NOMO-1 treated with dmso at 0.1 percent for 144 hours (cell line): Measurements from ENCODE around the gene CISTR.
"Not testable (repeated sequence)": the region's sequence is repeated elsewhere in the genome, so short reads cannot be mapped to it uniquely, and the experiment has no call there.

Experiments used
- DNase-seq: peaks from one replicate; lab custom pipeline; 2025; ENCODE audit not compliant: unreplicated experiment; lab: John Stamatoyannopoulos, UW

CISTR gene

DNA sequence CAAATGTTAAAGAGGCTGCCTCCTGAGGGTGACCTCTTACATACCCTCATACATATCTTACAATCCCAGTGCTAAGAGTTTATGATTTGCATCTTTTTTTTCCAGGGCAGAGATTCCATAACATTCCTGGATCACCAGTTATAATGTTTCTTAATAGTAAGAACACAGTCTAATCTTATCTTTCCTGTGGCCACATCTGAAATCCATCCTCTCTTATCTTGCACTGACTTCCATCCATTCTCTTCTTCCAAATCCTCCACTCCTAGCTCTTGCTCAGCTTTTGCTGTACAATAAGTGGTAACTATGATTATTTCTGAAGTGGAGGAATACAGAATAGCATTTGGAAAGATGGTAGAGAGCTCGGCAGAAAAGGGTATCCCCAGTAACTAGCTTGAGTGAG lies 30.8 kb downstream of the CISTR start:
- no peak for DNase-seq

DNA sequence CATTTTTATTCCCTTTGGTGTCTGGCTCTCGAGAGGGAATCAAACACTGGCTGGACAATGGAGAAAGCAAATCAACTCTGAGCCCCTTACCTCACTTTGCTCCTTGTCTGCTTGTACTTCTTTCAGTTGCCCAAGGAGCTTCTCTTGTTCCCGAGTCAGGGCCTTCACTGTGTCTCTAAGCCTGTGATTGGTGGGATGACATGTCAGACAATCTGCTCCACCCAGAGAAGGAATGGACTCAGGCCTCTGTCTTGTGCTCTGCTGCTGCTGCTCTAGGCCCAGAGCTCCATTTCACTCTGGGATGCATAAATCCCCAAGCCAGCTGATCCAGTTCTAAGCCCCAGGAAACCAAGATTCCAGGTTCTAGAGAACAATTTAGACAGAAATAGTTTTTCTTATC lies 32.1 kb downstream of the CISTR start:
- no peak for DNase-seq

GRCh38 chr12:53718567-53718966 lies 33.2 kb downstream of the CISTR start:
- DNase-seq = not testable (repeated sequence)

- DNase-seq = no peak
Measured at GRCh38 chr12:53717319-53717718, 34.5 kb downstream of the CISTR start.

DNA sequence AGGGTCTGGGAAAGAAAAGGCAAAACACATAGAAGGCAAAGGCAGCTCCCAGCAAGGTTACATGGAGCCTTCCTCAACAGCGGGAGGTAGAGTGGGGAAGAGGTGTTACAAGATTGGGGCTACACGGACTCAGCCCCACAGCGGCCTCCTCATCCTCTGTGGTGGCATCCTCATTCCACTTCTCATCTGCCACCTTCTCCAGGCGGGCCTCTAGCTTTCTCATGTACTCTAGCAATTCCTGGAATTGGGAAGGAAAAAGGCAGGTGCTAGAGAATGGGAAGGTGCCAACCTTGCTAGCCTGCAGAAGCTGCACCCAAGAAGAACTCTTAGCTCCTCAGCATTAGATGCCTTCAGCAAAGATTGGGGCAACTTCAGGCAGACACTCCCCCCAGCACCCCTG lies 37.8 kb downstream of the CISTR start:
- DNase-seq = no peak

DNA sequence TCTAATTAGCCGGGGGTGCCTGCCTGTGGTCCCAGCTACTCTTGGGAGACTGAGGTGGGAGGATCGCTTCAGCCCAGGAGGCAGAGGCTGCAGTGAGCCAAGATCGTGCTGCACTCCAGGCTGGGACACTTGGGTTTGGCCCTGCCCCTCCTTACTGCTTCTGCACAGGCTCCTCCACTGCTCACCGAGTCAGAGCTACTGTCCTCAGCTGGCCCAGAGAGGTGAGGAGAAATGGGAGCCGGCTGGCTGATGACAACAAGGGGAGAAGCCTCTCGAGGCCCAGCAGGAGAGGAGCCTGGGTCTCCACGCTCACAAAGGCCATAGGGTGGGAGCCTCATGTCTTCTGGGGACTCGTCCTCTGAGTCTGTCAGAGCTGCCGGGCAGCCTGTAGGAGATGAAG lies 38.3 kb downstream of the CISTR start:
- DNase-seq = no peak

DNA sequence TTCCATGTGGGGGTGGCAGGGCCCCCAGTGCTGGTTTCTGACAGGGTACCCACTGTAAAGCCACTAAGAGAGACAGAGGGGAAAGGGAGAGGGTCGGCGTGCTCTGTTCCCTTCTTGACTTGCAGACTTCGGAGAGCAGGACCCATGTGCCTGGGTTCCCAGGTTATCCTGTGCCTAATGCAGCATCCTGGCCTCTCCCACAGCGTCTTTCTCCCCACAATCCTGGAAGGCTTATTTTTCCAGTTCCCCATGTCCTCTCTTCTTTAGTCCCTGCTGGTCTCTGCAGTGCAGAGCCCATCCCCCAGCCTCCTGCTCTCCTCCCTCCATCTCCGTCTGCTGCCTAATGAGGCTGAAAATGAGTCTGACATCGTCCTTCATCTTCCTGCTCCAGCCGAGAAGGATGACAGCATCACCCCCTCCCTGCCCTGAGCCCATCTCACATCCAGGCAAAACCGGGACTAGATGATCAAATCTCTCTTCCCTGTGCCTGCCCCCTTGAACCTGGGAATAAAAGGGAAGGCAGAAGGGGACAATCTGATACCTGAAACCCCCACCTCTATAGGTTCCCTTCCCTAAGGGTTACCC lies 39.6 kb downstream of the CISTR start:
- no peak for DNase-seq

- no peak for DNase-seq
Measured at GRCh38 chr12:53710091-53710490, 41.7 kb downstream of the CISTR start.

- DNase-seq = no peak
Measured at GRCh38 chr12:53709671-53710070, 42.1 kb downstream of the CISTR start.

GRCh38 chr12:53706080-53706479 lies 45.7 kb downstream of the CISTR start:
- no peak for DNase-seq

GRCh38 chr12:53703756-53704155 lies 48.0 kb downstream of the CISTR start:
- no peak for DNase-seq

DNA sequence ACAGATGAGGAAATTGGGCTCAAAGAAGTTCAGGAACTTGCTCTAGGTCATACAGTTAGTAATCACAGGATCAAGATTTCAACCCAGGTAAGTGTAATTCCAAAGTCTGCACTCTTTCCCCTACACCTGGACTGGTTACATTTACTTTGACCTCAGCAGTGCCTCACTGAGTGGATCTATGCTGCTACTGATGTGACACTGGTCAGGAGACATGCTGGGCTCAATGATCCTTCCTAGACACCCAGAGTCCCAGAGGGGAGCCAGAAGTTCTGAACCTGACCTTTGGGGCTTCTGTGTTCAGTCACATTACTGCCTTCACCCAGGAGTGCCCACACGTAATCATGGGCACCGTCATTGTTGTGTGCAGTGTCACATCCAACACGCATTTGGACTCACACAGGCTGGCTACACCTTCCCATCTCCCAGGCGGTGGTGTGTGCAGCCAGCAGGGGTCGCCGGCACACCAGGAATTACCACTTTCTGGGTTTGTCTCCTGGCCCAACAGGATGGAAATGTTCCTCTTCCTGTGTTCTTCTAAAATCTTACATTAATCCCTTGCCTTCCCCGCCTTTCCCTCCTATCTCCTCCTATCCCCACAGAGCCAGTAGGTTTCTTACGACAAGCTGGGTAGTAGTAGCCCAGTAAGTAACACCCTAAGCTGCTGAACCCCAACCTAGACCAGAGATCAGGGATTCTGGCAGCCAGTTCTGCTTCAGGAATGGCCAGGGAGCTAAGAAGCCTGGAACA lies 50.1 kb downstream of the CISTR start:
- peak; percentile 10 for DNase-seq

DNA sequence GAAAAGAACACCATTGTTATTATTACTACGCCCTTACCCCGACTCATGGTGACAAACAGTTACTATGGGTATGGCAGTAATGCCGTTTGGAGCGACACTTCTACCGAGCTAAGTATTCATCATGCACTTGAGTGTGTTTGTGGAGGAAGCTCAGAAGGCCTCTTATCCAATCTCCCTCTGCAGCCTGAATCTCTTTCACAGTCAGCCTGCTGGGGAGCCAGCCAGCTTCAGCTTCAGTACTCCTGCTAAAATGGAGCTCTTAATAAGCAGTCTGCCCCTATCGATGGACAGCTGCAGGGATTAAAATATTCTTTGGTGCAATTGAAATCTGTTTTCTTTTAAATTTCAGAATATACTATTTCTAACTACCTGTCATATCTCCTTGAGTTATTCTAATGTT lies 51.2 kb downstream of the CISTR start:
- DNase-seq = no peak

DNA sequence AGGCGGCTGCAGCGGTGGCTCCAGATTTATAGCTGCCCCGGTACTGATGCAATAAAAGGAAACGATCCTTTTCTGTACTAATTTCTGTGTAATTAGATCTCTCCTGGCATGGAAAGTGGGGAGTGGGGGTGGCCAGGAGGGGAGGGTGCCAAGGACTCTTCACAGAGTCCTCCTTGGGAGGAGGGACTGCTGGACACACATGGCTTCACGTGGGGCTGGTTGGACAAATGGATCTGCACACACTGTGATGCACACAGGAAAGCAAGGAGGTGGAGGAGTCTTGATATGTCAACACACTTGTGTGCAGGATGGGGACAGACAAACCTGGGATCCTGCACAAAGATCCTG lies 52.1 kb downstream of the CISTR start:
- no peak for DNase-seq

GRCh38 chr12:53698948-53699677 lies 52.7 kb downstream of the CISTR start:
- DNase-seq = no peak

DNA sequence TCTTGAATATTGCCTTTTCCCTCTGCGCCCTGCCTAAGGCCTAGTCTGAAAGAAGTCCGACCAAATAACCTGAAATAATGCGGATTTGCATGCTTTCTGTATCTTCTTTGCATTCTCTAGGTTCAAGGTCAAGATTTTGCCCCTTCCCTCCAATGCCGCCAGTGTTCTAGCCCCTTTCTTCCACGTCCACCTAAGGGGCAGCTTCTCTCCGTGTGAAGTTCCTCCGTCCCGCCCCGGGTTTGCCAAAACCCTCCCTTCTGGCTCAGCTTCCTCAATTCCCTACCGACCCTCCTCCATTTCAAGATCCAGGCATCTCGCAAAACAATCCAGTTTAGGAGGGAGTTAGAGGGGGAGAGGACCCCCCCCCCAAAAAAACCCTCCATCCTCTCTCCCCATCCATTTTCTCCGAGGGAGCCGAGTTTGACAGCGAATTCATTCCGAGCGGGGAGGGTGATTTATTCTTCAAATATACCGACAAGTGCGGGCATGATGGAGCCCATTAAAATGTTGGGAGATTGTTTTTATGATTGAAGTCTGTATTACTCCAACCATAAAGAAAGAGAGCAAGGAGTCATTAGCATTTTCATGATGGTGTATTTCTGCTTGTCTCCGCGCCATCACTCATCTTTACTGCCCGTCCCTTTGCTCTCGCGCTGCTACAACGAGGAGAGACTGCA lies 55.0 kb downstream of the CISTR start:
- DNase-seq = no peak
